Liver (tissue), 3 donors: ENCODE data around the gene ECD.

Source experiments
- HNF4A ChIP-seq, 2 donors: conservative IDR thresholded peaks; 2 replicates each; pipeline ENCODE4 v1.6.1; 2016; ENCODE audit warnings: antibody characterized with exemption in 2 of 2, mild to moderate bottlenecking in 2 of 2
- RXRA ChIP-seq, 2 donors: IDR thresholded peaks; 2 replicates each; pipeline ENCODE4 v1.6.1; 2017 to 2018; ENCODE audit warnings: antibody characterized with exemption in 2 of 2, mild to moderate bottlenecking in 1 of 2
- TAF1 ChIP-seq: conservative IDR thresholded peaks from 2 replicates; pipeline ENCODE4 v1.6.1; 2016; ENCODE audit warnings: antibody characterized with exemption, mild to moderate bottlenecking
- TF ChIP-seq, protein P1 (sequence below): fragments of 150-350 bp; IDR thresholded peaks from 2 replicates; pipeline ENCODE4 v1.5.1; 2017; ENCODE audit warnings: improper control_type of control experiment, low read depth, low read length; ENCODE audit not compliant: missing input control
- donor health status: healthy.
- donor health status: healthy.

DNA sequence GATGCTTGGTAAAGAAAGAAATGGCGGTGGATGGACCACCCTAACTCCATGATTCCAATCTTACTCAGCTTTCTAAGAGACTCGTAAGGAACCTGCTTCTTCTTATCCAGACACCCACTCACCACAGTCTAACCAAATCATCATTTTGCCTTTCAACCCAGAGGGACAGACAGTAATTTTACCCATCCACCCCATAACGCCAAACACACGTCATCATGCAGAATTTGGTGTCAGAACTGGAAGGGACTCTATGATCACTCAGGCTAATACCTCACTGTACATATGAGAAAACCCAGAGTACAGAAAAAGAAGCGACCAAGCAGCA is 388 bp downstream of the ECD start:
- TF ChIP-seq, protein P1, sequence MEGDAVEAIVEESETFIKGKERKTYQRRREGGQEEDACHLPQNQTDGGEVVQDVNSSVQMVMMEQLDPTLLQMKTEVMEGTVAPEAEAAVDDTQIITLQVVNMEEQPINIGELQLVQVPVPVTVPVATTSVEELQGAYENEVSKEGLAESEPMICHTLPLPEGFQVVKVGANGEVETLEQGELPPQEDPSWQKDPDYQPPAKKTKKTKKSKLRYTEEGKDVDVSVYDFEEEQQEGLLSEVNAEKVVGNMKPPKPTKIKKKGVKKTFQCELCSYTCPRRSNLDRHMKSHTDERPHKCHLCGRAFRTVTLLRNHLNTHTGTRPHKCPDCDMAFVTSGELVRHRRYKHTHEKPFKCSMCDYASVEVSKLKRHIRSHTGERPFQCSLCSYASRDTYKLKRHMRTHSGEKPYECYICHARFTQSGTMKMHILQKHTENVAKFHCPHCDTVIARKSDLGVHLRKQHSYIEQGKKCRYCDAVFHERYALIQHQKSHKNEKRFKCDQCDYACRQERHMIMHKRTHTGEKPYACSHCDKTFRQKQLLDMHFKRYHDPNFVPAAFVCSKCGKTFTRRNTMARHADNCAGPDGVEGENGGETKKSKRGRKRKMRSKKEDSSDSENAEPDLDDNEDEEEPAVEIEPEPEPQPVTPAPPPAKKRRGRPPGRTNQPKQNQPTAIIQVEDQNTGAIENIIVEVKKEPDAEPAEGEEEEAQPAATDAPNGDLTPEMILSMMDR = no peak
- TF ChIP-seq TAF1 (no peak), HNF4A (conservative IDR thresholded peaks at IDR 0.05) (no peak), RXRA (IDR thresholded peaks at IDR 0.05) (no peak)
